RWPE2 (cell line): Measurements from ENCODE around the gene TPCN2.

Source experiments
- ATAC-seq: fragments of 200-7000 bp; cut with Tn5 transposase; 3 replicates; pipeline ENCODE4 v1.9.1; 2021; ENCODE audit warnings: low read depth
- DNase-seq: peaks from one replicate; pipeline ENCODE4 v3.0.0-alpha.2; 2020; ENCODE audit warnings: low spot score
- H3K27ac ChIP-seq: fragments of 450-650 bp; 2 replicates; pipeline ENCODE4 v1.5.1; 2017; ENCODE audit warnings: mild to moderate bottlenecking; ENCODE audit not compliant: poor library complexity, severe bottlenecking
- H3K27me3 ChIP-seq: fragments of 250-450 bp; sonication (Bioruptor Pico); 2 replicates; pipeline ENCODE4 v1.5.1; 2021; ENCODE audit warnings: mild to moderate bottlenecking, moderate library complexity; ENCODE audit not compliant: insufficient read depth, poor library complexity, severe bottlenecking
- H3K36me3 ChIP-seq: fragments of 250-450 bp; sonication (Bioruptor Pico); 2 replicates; pipeline ENCODE4 v1.5.1; 2020; ENCODE audit warnings: low read depth, mild to moderate bottlenecking, moderate library complexity
- H3K4me1 ChIP-seq: fragments of 250-450 bp; sonication (Bioruptor Pico); 2 replicates; pipeline ENCODE4 v1.5.1; 2021; ENCODE audit warnings: mild to moderate bottlenecking, moderate library complexity; ENCODE audit not compliant: insufficient read depth, poor library complexity, severe bottlenecking
- H3K4me3 ChIP-seq: fragments of 250-450 bp; sonication (Bioruptor Pico); 2 replicates; pipeline ENCODE4 v1.5.1; 2021; ENCODE audit warnings: mild to moderate bottlenecking, moderate library complexity; ENCODE audit not compliant: severe bottlenecking
- H3K9me3 ChIP-seq: fragments of 250-450 bp; sonication (Bioruptor Pico); 2 replicates; pipeline ENCODE4 v1.5.1; 2021; ENCODE audit warnings: mild to moderate bottlenecking, moderate library complexity; ENCODE audit not compliant: severe bottlenecking
- TF ChIP-seq, protein P1 (sequence below): fragments of 450-650 bp; IDR thresholded peaks from one replicate; pipeline ENCODE4 v1.5.1; 2017; ENCODE audit warnings: mild to moderate bottlenecking, moderate library complexity; ENCODE audit not compliant: poor library complexity, severe bottlenecking

TPCN2 gene

DNA sequence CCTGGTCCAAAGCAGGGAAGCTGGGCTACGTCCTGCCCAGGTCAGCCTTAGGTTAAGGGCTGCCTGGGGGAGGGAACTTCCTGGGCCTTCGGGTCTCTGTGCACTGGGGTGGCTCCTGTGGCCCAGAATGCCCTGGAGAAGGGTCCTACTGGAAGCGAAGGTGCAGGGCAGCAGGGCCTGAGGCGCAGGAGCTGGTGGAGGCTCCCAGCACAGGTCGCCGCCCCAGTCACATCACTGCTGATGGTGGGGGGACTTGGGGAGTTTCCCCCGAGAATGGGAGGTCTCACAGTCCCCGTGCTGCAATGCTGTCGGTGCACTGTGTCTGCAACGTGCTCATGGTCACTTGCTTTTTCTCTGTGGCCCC, 106.2 kb downstream of the TPCN2 start:
- Histone ChIP-seq H3K4me1 (no peaks in the 10 kb centered on the region), H3K9me3 (no peaks in the 10 kb centered on the region), H3K4me3 (no peak overlapping the region), H3K27me3 (no peaks in the 10 kb centered on the region), H3K27ac (no peak overlapping the region), H3K36me3 (no peaks in the 10 kb centered on the region)
- TF ChIP-seq, protein P1, sequence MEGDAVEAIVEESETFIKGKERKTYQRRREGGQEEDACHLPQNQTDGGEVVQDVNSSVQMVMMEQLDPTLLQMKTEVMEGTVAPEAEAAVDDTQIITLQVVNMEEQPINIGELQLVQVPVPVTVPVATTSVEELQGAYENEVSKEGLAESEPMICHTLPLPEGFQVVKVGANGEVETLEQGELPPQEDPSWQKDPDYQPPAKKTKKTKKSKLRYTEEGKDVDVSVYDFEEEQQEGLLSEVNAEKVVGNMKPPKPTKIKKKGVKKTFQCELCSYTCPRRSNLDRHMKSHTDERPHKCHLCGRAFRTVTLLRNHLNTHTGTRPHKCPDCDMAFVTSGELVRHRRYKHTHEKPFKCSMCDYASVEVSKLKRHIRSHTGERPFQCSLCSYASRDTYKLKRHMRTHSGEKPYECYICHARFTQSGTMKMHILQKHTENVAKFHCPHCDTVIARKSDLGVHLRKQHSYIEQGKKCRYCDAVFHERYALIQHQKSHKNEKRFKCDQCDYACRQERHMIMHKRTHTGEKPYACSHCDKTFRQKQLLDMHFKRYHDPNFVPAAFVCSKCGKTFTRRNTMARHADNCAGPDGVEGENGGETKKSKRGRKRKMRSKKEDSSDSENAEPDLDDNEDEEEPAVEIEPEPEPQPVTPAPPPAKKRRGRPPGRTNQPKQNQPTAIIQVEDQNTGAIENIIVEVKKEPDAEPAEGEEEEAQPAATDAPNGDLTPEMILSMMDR, result no peak
- DNase-seq, result no peak
- ATAC-seq, result no peak

DNA sequence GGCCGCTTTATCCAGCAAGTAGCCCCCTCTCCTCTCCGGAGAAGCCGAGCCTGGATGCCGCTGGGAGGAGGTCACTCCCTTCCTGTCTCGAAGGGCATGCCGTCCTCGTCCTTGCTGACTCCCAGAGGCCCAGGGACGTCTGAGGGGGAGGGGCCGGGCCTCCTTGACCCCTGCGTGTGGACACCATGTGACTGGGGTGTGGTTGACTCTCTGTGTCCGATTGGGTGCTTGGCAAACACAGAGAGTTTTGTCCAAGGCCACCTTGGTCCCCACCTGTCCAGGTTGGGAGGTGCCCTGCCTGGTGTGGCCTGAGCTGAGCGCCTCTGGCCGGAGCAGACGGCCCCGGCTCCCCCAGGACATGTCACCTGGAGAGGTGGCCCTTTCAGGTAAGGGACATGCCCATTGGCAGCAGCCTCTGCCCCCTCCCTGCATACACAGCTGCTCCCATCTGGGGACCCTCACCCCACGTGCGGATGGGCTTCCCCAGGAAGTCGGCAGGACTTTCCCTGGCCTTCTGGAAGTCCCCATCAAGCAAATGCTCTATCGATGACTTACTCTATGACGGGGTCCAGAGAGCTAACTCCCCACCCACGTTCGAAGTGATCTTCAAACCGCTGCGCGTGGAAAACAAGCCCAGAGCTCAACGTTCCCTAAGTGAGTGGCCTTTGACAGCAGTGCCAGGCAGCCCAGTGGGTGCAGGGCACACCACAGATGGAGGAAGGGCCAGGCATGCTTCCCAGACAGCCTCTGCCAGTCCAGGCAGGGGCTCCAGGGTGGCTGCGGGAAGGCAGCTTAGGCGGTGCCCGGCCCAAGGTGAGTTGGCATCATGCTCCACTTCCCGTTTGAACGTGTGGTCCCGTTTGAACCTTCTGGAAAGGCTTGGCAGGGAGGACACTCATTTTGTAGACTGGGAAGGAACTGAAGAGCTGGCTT, 106.8 kb downstream of the TPCN2 start, which contains the start of gene SMIM38:
Gene SMIM38 (plus strand): TSS at position 634 of the 933 bp plus-strand sequence. CDS start 1,912 bp downstream, outside the sequence.
- Histone ChIP-seq H3K36me3 (no peaks in the 10 kb centered on the region), H3K27ac (no peak within 1 kb of the TSS), H3K4me1 (no peaks in the 10 kb centered on the region), H3K4me3 (no peak within 1 kb of the TSS), H3K27me3 (no peaks in the 10 kb centered on the region), H3K9me3 (no peaks in the 10 kb centered on the region)
- TF ChIP-seq, protein P1, result no peak
- no peak for DNase-seq
- no peak for ATAC-seq

DNA sequence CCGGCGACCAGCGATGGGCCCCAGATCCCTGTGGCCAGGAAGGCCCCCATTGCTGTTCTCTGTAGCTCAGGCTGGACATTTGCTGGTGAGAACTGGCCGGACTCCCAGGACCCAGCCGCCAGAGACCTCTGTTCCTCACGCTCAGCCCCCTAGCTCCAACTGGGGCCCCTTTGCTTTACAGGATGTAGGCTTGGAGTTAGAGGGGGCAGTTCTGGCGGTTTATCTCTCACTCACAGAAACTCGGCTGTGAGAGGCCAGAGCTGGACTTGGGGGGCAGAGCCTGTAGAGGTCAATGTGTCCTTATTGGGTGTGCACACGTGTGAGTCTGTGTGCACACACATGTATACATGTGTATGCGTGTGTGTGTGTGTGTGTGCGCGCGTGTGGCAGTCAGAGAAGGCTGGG, 107.5 kb downstream of the TPCN2 start:
- TF ChIP-seq, protein P1, result no peak
- no peaks in the 10 kb centered on the region for H3K9me3 ChIP-seq
- H3K27me3 ChIP-seq, result no peaks in the 10 kb centered on the region
- H3K36me3 ChIP-seq, result no peaks in the 10 kb centered on the region
- no peak for ATAC-seq
- no peak overlapping the region for H3K4me3 ChIP-seq
- H3K4me1 ChIP-seq, result no peaks in the 10 kb centered on the region
- H3K27ac ChIP-seq, result no peak overlapping the region
- DNase-seq, result no peak

DNA sequence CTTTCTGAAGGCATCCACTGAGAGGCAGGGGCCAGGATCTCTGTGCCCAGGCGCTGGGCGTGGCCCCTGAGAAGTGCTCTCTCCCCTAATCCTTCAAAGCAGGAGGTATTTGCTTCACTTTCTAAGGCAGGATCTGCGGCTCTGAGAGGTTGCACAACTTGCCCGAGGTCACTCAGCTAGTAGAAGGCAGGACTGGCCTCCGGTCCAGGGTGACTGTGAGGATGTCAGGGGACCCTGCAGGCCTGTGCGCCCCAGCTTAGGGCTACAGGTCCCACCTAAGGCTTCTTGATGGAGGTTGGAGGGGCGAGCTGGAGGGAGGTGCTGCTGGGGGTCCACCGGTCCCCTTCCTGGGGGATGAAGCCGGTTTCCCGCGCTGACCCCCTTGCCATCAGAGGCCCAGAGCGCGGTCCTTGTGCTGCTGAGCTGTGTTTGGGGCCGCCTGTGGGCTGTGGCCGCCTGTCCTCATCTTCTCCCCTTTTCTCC, 108.0 kb downstream of the TPCN2 start:
- TF ChIP-seq, protein P1, result no peak
- H3K27ac ChIP-seq, result no peak overlapping the region
- no peak; the same call in 2 of the 3 replicates for ATAC-seq

More for the DNA sequence above, 108.0 kb downstream of the TPCN2 start:
- no peaks in the 10 kb centered on the region for H3K9me3 ChIP-seq
- no peak for DNase-seq
- H3K27me3 ChIP-seq, result no peaks in the 10 kb centered on the region
- no peak overlapping the region for H3K4me3 ChIP-seq
- no peaks in the 10 kb centered on the region for H3K36me3 ChIP-seq
- H3K4me1 ChIP-seq, result no peaks in the 10 kb centered on the region
